Activated T-helper 9 cell treated with anti-CD3 and anti-CD28 coated beads, Interleukin-2, amount 50 U/mL, for 16 hours (primary cell): Measurements from ENCODE around the gene ST6GALNAC5.
"Not testable (repeated sequence)": the region's sequence is repeated elsewhere in the genome, so short reads cannot be mapped to it uniquely, and the experiment has no call there.

ENCODE experiments used
- DNase-seq: peaks from one replicate; pipeline ENCODE4 v3.0.0-alpha.2; 2020; ENCODE audit warnings: low read depth

ST6GALNAC5 gene

DNA sequence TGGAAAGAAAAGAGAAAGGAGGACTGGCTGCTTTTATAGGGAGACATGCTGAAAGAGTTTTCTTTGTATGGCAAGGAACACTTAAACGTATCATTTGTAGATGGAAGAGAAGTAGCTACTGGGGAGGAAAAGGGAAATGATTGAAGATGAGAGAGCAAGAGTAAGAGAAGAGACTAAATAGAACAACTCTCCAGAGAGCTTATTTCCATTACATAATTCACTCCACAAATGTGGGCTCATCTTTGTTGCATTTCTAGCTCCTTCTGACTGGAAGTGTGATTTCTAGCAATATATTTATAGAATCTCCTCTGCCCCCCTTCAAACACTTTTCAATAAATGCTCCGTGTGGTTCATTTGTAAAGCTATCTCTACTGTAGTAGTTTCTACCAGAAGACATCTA lies 71.0 kb downstream of the ST6GALNAC5 start:
- no peak for DNase-seq

DNA sequence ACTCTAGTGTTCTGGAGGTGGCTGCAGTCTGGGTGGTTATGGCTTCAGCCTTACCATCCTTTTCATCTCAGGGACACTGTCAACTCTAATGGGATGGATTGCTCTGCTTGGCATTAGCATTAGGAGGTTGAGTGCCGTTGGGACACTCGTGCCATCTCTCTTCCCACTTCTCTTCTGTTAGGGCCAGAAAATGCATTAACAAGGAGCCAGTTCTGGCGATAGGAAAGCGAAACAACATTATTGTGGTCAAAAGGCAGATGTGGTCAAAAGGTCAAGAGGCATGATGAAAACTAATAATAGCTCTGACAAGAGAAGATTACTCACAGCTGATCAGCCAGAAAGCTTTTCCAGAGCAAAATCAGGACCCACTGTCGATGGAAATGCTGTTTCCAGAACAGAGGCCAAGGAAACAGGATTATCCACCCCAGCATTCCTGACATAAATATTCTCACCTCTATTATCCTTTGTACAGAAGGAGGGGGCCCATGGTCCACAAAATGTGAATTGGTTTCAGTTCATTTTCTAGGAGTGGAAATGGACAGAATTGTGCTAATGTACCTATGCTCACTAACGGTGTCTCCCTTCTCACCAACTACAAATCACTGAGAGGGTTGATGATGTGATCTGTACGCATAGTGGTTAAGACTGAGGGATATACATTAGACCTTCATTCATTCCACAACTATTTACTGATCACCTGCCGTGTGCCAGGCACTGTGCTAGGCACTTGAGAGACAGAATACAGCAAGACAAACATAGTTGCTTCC lies 72.0 kb downstream of the ST6GALNAC5 start:
- no peak for DNase-seq

DNA sequence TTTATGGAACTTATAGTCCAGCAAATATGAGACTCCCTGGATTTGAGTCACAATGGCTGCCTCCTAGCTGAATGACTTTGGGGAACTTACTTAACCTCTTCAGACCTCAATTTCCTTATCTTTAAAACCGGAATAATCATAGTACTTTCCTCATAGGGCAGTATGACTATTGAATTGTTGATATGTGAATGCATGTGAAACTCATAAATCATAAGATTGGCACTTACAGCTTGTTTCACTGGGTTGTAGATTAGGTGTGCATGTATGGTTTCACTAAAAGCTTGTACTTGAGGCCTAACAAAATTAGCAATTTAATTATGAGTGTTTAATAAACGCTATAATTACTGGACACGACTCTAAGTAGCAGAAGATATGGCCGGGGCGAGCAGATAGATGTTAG lies 72.5 kb downstream of the ST6GALNAC5 start:
- DNase-seq = no peak

DNA sequence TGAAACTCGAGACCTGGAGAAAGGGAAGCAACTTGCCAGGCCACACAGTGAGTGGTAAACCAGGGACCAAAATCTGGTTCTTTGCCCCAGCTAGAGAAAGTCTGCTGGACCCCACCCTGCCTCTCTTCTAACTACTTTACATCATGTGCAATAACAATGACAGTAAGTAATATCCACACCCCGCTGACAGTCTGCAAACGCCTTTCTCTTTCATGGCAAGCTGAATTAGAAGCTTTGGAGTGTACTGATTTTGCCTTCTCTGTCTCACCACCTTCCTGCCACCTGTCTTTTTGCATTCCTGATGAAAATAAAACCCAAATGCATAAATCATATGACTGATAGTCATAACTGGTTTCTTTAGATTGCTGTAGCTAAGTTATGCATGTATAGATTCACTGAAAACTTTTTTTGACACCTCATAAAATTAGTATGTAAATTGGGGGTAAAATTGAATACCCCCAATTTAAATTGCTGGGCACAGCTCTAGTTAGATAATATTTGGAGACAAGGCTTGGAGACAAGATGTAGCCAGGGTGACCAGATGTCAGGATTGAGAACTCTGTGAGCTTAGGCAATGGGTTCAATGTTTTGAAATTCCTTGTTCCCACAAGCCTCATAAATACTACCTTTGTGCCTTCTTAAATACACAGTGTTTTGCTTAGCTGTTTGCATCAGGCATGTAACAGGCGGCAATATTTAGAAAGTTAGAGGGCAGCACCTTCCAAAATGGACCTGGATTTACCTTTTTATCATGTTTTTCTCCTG lies 73.5 kb downstream of the ST6GALNAC5 start:
- DNase-seq = no peak

DNA sequence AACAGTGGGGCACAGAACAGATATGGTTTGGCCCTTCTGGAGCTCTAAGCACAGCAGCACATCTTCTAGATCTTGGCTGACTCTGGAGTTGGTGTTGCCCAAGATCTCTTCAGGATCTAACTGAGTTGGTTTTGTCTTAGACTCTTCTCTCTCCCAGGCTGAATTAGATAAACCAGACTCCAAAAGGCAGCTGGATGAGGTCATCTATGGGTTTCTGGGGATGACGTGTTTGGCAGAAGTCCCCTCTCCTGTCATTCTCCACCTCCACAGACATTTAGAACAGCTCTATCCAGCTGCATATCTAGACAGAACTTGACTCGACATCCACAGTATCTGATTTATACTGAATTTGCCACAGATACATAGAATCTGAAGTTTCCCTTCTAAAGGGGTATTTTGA lies 75.3 kb downstream of the ST6GALNAC5 start:
- no peak for DNase-seq

DNA sequence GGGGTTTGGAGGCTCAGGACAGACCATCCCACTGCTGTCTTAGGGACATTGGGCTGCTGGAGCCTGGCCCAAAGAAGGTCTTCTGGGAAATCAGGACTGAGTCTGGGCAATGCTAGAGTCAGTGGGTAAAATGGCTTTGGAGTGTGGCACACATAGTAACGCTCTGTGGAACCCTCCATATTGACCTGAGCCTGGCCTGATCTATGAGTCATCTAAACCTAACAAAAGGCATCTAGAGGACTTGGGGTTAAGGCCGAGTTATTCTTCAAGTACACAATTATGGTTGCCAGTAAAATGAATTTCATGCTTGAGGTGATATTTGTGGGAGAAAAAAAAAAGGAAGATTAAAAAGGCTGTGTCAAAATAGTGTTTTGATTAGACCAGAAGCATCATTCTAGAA lies 77.7 kb downstream of the ST6GALNAC5 start:
- no peak for DNase-seq

DNA sequence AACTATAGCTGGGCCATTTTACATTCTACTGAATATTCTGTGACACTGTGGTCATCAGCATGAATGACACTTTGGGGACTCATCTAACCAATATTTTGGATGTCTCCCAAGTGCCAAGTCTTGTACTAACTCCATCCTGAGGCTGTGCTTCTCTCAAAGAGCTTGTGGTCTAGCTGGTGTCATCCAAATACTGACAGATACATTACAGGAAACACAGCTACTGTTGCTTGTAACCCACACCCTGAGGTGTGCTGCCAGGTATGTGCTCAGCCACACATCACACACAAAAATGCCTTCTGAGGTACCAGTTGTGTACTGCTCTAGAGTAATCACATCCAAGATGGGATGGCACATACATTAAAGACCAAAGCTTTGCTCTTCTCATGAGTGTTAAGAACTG lies 81.6 kb downstream of the ST6GALNAC5 start:
- DNase-seq = no peak

DNA sequence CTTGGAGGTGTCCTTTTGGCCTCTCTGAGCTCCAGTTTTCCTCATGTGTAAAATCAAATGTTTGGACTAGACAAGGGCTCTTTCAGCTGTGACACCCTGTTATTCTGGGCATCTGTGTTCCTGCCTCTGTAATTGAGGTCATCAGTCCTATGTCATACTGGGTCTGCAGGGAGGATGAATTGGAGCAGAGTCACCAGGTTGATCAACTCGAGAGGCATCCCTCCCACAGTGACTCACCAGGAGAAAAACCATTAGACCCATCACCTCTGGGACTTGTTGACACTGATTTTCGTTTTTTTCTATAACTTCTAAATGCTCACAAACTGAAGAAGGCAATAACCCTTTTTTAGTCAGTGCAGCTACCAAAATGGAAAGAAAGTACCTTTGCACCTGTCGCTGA lies 82.2 kb downstream of the ST6GALNAC5 start:
- DNase-seq = no peak

DNA sequence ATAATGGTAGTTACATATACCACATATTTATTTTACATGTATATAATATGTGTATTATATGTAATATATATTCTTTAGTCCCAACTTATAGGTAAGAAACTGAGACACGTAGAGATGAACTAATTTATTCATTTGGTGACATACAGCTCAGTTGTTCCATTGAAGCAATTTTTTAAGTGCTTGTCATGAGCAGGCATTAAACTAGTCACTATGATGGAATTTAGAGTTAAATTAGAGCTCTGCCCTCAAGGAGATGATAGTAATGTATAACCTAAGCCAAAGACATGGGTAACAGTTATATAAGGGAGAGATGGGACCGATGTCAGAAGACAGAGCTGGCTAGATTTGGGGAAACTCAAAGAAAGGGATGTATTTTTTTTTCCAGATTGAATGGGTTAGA lies 83.0 kb downstream of the ST6GALNAC5 start:
- DNase-seq = no peak

DNA sequence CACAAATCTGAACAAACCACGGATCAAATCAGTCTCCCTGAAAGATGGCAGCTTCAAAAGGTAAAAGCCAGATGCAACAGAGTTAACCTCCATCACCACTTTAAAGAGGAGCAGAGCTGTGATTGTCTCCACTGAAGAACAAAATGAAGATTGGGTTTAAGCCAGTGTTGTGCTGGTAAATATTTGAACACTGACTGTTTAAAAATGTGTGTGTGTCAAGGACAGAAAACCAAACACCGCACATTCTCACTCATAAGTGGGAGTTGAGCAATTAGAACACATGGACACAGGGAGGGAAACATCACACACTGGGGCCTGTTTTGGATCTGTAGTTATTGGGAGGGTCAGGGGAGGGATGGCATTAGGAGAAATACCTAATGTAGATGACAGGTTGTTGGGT lies 83.9 kb downstream of the ST6GALNAC5 start:
- DNase-seq = no peak

DNA sequence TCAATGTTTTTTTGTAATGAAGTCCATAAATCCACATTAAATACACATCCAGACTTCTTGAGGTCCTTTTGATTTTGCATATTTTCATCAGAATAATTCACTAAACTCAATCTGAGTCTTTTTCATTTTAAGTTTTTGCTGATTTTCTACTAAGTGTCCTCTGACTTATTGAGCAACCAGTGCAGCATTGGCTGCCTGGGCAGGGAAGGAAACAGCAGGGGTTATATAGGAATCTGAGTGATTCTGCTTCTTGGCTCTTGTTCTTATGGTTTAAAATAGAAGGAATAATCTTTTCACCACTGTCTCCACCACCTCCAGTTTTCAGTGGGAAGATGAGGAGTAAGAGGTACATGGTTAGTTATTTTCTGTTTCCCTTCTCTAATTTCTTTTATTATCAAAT lies 88.4 kb downstream of the ST6GALNAC5 start:
- DNase-seq = no peak

DNA sequence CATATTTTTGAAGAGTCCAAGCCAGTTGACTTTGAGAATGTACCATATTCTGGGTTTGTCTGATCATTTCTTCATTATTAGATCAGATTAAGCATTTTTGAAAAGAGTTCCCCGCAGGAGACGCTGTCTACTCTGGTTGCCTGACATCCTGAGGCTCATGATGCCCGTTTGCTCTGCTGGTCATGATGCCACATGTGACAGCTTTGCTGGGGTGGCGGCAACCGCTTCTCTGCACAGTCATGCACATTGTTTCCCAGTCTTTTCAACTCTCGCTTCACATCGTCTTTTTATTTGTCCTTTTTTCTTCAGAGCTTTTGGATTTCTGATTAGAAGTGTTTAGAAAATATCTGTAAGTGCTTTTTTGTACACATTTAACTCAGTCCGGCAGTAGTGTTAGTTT lies 90.7 kb downstream of the ST6GALNAC5 start:
- no peak for DNase-seq

DNA sequence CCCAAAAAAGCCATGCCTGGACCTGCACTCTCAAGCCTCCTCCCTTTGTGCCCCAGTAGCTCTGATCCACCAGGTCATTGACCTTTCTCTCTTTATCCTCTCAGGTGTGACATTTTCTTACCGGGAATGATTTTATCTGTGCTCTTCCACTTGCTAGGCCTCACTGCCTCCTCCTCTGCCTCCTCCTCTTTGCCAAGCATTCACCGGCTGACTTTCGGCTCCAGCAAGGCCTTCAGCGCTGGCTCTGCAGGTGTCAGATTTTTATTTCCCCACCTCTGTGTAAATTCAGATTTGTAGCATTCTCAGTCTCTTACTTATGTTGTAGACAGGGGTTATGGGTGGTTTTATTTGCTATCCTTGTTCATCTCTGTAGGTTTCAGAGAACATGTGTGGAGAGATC lies 91.5 kb downstream of the ST6GALNAC5 start:
- DNase-seq = no peak

DNA sequence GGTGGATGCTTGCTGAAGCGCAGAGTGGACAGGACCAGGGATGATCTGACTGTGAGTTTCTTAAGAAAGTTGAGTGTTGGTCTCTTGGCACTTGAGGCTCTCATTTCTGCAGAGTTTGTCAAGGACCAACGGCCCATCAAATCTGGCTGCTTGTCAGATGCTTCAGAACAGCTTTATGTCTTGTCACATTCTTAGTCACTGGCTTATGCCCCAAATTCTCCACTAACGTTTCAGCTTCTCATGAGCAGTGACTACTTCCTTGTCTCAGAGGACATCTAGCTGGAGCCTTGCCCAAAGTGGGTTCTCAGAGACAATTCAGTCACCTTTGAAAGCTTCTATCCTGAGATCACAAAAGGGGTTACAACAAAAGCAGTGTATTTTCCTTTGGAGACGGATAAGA lies 92.3 kb downstream of the ST6GALNAC5 start:
- no peak for DNase-seq

DNA sequence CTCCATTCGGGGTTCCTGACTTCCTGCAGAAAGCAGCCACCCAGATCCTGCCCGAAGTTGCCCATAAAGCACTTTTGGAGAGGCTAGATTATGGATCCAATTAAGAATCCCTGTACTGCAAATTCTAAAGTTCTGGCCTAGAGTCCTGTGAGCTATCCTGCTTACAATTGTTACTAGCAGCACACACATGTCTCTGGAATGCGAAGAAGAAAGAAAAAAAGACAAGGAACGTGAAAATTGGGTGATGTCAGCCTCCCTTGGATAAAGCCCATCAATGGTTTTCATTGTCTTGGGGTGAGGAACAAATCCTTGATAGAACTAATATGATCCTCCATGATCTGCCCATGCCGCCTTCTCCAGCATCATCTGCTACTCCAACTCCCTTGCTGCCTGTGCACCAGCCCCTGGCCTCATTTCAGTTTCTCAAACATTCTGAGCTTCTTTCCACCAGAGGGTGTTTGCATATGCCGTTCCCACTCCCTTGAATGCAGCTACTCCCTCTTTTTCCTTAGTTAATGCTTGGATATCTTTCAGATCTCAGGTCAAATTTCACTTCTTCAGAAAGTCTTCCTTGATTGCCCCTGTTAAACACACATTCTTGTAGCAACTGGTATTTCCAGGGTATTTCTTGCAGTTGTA lies 94.0 kb downstream of the ST6GALNAC5 start:
- no peak for DNase-seq

DNA sequence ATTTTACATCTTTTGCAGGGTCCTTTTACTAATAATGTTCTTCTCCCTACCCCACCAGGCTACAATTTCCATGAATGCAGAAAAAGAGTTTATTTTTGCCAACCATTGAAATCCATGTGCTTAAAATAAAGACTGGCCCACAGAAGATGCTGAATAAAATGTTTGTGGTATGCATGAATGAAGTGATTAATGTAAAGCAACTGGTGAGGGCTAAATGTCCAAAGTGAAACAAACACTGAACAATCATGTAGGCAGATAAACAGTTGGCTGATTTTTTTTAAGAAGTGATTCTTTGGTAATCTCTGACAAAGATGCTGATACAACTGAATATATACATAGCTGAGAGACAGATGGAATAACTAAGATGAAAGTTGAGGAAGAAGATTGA lies 94.5 kb downstream of the ST6GALNAC5 start:
- DNase-seq = no peak

DNA sequence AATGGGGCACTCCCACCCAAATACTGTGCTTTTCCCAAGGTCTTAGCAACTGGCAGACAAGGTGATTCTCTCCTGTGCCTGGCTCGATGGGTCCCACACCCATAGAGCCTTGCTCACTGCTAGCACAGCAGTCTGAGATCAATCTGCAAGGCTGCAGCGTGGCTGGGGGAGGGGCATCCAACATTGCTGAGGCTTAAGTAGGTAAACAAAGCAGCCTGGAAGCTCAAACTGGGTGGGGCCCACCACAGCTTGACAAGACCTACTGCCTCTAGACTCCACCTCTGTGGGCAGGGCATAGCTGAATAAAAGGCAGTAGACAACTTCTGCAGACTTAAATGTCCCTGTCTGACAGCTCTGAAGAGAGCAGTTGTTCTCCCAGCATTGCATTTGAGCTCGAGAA lies 114.0 kb downstream of the ST6GALNAC5 start:
- DNase-seq = not testable (repeated sequence)

DNA sequence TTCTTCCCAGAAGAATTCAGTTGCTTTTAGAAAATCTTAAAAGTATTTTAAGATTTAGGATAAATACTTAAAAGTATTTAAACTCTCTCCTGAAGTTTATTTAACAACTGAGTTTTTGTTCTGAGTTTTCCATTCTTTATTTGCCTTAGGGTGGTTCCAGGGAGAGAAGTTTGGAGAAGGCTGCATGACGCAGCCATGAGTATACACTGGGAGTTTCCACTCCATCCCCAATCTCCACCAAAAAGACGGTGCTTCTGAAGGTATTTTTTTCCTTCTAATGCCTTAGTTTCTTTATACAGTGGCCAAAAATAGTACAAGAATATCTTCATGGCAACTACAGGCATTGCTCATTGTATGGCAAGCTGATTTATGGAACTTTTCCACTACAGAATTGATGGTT lies 122.7 kb downstream of the ST6GALNAC5 start:
- no peak for DNase-seq

DNA sequence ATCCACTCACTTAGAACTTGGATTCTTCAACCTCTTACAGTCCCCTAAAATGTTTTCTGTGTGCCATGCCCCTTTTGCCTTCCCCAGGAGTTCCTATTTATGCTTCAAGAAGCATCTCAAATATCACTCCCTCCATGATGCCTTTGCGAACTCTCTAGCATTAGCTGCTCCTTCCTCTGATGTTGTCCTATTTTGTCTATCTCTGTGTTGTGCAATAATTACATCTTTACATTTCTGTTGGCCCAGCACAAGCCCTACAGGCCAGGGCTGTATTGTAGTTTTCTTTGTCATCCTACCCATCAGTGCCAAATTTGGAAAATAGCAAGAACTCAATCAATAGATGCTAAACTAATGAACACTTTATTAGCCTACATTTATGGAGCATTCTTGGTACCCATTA lies 125.8 kb downstream of the ST6GALNAC5 start:
- no peak for DNase-seq

DNA sequence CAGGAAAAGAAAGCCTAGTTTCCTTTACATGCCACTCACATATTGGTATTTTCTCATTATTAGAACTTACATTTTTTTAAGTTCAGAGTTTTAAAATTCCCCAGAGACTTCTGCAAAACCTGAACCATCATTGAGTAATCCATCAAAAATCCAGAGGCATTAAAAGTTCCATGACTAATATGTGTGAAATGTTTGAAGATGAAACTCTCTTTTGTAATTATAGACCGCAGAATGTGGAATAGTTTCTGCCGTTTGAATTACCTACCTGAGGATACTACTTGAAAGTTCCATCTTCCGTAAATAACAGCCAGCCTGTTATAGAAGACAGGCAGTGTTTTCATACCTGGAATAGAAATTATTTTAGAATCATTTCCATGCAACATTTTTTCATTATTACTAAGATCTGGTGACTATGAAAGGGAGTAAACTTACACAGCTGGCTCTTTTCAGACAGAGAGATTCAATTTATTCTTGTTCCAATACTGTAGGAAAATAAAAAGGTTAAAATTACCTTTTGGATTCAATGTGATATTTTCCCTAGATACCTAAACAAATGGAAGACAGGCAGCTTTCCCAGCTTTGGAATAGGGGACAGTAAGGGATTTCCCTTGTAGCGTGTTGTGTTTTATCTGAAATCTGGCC lies 131.4 kb downstream of the ST6GALNAC5 start:
- DNase-seq = no peak

DNA sequence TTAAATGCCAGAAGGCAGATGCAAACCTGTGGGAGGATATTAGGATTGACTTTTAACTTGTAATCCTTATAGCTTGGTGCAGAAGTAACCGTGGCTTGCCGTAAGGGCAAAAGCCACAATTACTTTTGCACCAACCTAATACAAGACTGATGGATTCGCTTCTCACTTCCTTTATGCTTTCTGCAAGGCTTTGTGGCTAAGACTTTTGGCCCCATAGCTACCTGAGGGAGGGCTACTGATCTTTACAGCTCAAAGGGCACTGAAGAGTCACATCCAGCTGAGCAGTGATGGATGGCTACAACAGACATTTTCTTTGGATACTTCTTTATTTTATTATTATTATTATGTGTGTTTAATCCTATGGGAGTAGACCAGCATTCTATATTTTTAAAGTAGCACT lies 140.4 kb downstream of the ST6GALNAC5 start:
- DNase-seq = no peak

DNA sequence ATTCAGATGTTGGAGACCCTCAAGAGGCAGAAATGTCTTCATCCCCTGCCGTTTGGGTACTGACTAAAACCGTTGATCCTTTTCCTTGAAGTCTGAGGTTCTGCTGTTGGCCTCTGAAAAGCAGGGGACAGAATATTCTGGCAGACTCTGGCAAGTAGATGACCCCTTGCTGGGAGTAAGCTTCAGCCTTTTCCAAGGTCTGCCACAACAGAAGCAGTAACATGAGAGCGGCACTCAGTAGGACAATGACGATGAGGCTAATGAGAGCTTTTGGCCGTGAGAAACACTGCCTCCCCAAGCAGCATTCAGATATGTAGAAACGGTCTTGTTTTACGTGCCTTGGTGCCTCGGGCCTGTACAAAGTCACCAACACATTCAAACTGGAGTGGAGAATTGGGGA lies 143.7 kb downstream of the ST6GALNAC5 start:
- DNase-seq = no peak

DNA sequence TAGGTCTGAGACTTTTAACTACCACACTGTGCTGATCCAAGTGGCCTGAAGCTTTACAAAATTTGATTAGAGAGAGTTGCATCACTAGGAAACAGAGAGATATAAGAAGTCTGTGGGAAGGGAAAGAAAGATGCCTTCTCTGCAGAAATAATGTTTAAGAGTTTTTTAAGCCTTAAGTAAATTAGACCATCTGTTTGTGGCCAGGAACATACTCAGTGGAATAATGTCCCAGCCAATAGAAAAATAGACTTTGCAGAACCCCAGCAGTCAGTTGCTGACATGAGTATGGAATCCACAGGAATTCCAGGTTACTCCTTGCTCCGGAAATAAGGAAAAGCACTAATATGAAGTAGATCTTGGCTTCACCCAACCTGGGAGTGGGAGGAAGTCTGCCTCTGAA lies 144.8 kb downstream of the ST6GALNAC5 start:
- no peak for DNase-seq
